GM19452 (cell line): ENCODE data around the gene PIK3AP1.
"Not testable (repeated sequence)": the region's sequence is repeated elsewhere in the genome, so short reads cannot be mapped to it uniquely, and the experiment has no call there.

ENCODE experiments used
- ATAC-seq: cut with Tn5 transposase; IDR thresholded peaks from one replicate; pipeline ENCODE4 v1.9.1; 2021; ENCODE audit not compliant: unreplicated experiment

The PIK3AP1 gene

DNA sequence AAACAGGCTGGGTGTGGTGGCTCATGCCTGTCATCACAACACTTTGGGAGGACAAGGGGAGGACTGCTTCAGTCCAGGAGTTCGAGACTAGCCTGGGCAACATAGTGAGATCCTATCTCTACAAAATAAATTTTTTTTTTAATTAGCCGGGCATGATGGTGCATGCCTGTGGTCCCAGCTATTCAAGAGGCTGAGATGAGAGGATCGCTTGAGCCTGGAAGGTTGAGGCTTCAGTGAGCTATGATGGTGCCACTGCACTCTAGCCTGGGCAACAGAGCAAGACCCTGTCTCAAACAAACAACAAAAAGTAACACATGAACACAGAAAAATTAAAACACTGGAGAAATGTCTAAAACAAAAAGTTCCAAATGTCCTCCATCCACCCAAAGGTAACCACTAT lies 22.9 kb downstream of the PIK3AP1 start:
- no peak for ATAC-seq

GRCh38 chr10:96696845-96697425 lies 23.4 kb downstream of the PIK3AP1 start:
- no peak for ATAC-seq

DNA sequence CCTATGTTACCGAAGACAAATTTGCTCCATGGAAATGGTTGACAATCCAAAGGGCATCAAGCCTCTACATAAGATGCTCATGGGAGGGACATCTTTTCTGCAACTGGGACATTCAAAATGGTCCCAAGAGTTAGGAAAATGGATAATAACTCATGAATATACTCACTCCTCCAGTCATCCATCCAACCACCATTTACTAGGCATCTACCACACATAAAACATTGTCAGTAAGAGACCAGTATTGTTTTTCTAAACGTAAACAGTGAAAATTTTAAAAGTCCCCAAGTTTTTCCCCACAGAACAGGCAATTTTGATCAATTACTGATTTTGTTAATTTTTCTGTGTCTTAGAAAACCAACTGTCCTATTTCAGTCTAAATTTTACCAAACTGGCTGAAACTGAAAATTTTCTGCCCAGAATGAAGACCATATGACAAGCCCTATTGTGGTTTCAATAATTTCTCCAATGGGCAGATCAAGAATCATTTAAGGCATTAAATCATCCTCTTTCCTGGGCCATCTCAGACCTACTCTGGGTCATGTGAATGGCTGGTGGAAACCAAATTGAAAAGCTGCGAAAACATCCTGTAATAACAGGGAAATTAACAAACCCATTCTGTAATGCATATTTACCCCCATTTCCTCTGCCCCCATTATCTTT lies 24.2 kb downstream of the PIK3AP1 start:
- ATAC-seq, result no peak

- ATAC-seq, result no peak
Observed at GRCh38 chr10:96695366-96695765, 24.9 kb downstream of the PIK3AP1 start.

GRCh38 chr10:96693431-96693830 lies 26.9 kb downstream of the PIK3AP1 start:
- ATAC-seq, result no peak

DNA sequence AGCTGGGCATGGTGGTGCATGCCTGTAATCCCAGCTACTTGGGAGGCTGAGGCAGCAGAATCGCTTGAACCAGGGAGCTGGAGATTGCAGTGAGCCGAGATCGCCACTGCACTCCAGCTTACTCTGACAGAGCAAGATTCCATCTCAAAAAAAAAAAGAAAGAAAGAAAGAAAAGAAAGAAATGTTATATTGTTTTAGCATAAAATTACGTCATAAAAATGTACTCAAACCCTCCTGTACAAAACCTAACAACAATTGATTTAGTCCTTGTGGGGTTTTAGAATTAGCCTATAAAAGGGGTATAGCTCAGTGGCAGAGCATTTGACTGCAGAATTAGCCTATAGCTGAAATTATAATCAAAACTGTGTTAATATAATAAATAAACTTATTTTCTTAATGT lies 27.9 kb downstream of the PIK3AP1 start:
- ATAC-seq, result no peak

GRCh38 chr10:96691761-96692160 lies 28.6 kb downstream of the PIK3AP1 start:
- ATAC-seq, result no peak

- no peak for ATAC-seq
Observed at GRCh38 chr10:96690755-96691730, 29.3 kb downstream of the PIK3AP1 start.

DNA sequence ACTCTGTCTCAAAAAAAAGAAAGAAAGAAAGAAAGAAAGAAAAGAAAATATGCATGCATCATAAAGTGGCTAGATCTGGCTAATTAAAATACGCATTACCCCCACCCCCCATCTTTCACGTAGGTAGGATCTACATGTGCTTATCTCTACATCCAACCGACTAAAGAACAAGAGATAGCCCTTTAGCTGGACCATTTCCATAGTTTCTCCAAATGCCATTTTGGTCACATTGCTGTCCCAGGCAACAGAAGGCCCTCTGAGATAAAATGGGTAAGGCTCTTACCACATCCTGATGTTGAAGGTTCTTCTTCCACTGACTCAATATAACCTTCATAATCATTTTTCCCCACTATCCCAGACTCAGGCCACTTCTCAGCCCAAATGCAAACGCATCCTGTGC lies 31.5 kb downstream of the PIK3AP1 start:
- no peak for ATAC-seq

DNA sequence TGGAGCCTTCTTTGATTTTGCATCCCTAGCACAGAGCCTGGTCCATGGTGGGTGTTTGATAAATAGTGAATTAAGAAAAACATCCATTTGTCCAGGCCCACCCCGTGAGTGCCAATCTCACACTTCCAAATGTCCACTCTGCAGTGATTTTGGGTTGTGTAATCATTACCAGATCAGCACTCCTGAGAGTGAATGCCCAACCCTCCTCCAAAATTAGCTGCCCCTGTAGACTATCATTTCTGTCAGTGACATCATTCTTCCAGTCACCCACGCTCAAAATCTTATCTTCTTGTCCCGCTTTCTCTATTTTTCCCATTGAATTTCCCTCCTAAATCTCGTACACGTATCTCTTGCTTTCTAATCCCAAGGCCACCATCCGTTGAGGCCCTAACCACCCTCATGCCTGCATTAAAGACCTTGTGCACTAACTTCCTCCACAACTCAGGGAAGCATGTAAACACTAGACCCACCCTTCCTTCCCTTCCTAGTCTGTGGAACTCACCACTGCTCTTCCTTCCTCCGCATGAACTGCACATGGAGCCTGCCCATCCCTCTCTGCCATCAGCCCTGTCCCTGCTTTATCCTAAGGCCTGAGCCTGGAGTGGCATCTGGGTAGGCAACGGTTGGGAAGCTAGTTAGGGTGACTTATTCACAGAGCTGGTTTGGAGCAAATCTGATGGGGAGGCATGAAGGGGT lies 32.8 kb downstream of the PIK3AP1 start:
- no peak for ATAC-seq

- no peak for ATAC-seq
Observed at GRCh38 chr10:96686514-96686913, 33.8 kb downstream of the PIK3AP1 start.

DNA sequence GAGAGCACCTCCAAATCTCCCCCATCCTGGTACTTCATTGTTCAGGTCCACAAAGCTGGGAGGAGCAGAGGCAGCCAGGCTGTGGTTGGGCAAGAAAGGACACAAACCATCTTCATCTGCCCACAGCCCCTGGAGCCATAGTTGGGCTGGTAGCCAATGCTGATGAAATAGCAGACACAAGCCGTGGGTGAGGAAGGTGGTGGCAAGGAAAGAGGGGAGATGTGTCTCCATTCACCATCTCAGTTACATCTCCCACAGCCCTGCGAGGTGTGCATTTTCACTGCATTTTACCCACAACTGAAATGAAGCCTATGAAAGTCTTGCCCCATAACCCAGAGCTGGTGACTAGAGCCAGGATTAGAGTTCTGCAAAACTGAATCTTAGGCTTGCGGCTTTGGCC lies 35.0 kb downstream of the PIK3AP1 start:
- no peak for ATAC-seq

DNA sequence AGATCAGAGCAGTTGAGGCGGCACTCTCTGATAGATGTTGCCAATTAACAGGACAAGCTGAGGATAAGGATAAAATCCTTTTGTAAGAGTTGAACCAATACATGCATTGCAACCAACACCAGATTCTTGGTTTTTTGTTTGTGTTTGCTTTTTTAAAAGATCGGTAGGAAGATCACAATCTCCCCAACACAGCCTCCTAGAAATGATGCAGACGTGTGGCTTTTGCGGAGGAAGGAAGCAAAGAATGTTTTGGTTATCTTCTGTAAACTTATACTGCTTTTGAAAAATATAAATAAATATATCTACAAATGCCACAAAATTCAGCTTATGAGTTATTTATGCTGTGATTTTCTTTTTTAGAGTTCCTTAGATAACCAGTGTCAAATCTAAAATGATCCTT lies 35.5 kb downstream of the PIK3AP1 start:
- ATAC-seq, result no peak

DNA sequence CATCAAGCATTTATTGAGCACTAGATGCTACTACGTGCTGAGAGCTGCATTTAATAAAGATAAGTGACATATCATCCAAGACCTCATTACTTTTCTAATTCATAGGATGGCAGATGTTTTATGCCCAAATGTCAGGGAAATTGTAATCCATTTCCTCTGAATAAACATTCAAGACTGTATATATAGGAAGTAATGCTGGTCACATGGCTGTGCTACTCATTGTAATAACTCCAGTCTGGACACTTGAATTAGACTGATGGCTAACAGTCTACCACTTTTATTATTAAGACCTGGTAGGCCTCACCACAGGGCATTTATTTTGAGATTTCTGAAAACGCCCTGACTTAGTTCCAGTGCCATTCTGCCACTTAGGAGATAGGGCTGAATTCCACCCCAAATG lies 36.6 kb downstream of the PIK3AP1 start:
- no peak for ATAC-seq

DNA sequence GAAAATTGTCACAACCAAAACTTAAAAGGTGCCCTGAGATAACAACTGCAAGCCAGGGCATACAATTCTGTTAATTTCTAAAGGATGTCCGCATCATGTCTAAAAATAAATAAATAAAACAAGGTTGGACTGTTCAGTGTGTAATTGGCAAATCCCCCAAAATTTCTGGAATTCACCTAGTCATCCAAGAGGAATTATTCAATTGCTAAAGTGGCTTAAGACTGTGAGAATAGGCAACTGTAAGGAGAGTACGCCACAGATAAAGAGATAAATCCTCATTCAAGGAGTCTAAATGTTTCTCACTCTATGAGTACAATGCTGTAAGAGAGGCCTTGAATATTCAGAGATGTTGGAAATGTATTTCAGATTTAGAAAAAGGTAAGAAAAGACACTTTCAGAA lies 37.2 kb downstream of the PIK3AP1 start:
- ATAC-seq, result no peak

GRCh38 chr10:96681524-96681923 lies 38.8 kb downstream of the PIK3AP1 start:
- no peak for ATAC-seq

GRCh38 chr10:96680463-96680862 lies 39.9 kb downstream of the PIK3AP1 start:
- ATAC-seq, result not testable (repeated sequence)

- ATAC-seq, result no peak
Observed at GRCh38 chr10:96678725-96679124, 41.6 kb downstream of the PIK3AP1 start.

DNA sequence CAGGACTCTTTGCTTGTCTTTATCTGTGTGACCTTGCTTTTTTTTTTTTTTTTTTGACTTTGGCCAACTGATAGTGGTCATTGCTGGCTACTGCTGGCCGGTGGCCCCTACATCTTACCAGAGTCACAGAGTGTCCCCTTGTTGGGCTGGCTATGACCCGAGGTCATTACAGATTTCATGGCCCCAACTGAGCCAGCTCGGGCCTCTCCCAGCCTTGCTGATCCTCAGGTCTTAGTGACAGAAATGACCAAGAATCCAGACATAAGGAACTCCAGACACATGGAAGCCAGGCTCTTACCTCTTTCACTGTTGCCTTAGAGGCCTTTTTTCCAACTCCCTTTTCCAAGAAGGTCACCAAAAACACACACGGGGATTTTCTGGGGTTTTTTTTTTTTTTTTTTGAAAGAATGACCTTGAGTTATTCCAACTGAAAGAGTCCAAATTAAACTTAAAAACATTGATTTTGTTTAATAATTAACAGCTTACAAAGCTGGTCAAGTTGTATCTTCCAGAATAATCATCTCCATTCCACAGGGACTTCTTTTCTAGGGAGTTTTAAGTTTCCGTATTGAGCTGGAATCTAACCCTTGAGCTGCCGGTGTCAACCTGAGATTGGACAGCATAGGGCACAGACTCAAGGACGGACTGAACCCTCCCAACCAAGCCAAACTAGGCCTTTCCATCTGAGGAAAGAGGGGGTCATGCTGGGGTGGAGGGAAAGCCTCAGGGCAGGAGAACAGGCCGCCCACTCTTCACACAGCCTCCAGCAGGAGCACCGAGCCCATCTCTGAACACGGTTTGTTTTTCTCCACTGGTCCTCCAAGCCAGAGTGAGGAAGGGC lies 43.8 kb downstream of the PIK3AP1 start:
- no peak for ATAC-seq

GRCh38 chr10:96675846-96676245 lies 44.5 kb downstream of the PIK3AP1 start:
- ATAC-seq, result no peak
